HEK293T (cell line): ENCODE results near the gene SH3TC1.

Experiments used
- CTCF ChIA-PET: fragments of 350-600 bp; formaldehyde crosslinking; extraction: SDS; loops from one replicate; lab custom pipeline; 2021; ENCODE audit warnings: antibody characterized with exemption, inconsistent platforms; lab: Yijun Ruan, JAX
- POLR2A ChIA-PET: fragments of 350-600 bp; formaldehyde crosslinking; extraction: SDS; loops from one replicate; lab custom pipeline; 2020; ENCODE audit warnings: antibody characterized with exemption, inconsistent platforms; lab: Yijun Ruan, JAX
- DNase-seq: peaks from one replicate; pipeline ENCODE4 v3.0.0; 2012; ENCODE audit warnings: mixed read lengths; ENCODE audit errors: extremely low spot score
- ARNT ChIP-seq: fragments of 450-650 bp; IDR thresholded peaks from 2 replicates; pipeline ENCODE4 v1.6.1; 2017; ENCODE audit warnings: mild to moderate bottlenecking
- BHLHE40 ChIP-seq: fragments of 450-650 bp; IDR thresholded peaks from 2 replicates; pipeline ENCODE4 v1.6.1; 2016; ENCODE audit warnings: mild to moderate bottlenecking, moderate library complexity, borderline replicate concordance
- CTBP1 ChIP-seq: fragments of 450-650 bp; IDR thresholded peaks from 2 replicates; pipeline ENCODE4 v1.6.1; 2016; ENCODE audit warnings: borderline replicate concordance
- ELF4 ChIP-seq: fragments of 450-650 bp; IDR thresholded peaks from 2 replicates; pipeline ENCODE4 v1.6.1; 2017; ENCODE audit warnings: antibody characterized with exemption
- FOXA1 ChIP-seq: fragments of 450-650 bp; IDR thresholded peaks from 2 replicates; pipeline ENCODE4 v1.6.1; 2016; ENCODE audit warnings: mild to moderate bottlenecking
- FOXK2 ChIP-seq: fragments of 450-650 bp; IDR thresholded peaks from 2 replicates; pipeline ENCODE4 v1.6.1; 2016; ENCODE audit warnings: mild to moderate bottlenecking
- FOXM1 ChIP-seq: fragments of 450-650 bp; IDR thresholded peaks from 2 replicates; pipeline ENCODE4 v1.6.1; 2017; ENCODE audit warnings: mild to moderate bottlenecking, borderline replicate concordance
- HDGF ChIP-seq: fragments of 450-650 bp; IDR thresholded peaks from 2 replicates; pipeline ENCODE4 v1.6.1; 2017; ENCODE audit warnings: antibody characterized with exemption, borderline replicate concordance
- L3MBTL2 ChIP-seq: fragments of 450-650 bp; conservative IDR thresholded peaks from 2 replicates; pipeline ENCODE4 v1.6.1; 2016; ENCODE audit warnings: mild to moderate bottlenecking
- LEF1 ChIP-seq: fragments of 450-650 bp; IDR thresholded peaks from 2 replicates; pipeline ENCODE4 v1.6.1; 2017; ENCODE audit warnings: mild to moderate bottlenecking, borderline replicate concordance
- NFRKB ChIP-seq: fragments of 450-650 bp; IDR thresholded peaks from 2 replicates; pipeline ENCODE4 v1.6.1; 2016; ENCODE audit warnings: mild to moderate bottlenecking, moderate library complexity
- SP1 ChIP-seq: fragments of 450-650 bp; IDR thresholded peaks from 2 replicates; pipeline ENCODE4 v1.6.1; 2017
- SUZ12 ChIP-seq: fragments of 450-650 bp; IDR thresholded peaks from 2 replicates; pipeline ENCODE4 v1.6.1; 2016; ENCODE audit warnings: mild to moderate bottlenecking
- TARDBP ChIP-seq: fragments of 450-650 bp; IDR thresholded peaks from 2 replicates; pipeline ENCODE4 v1.6.1; 2016
- ZNF384 ChIP-seq: fragments of 450-650 bp; IDR thresholded peaks from 2 replicates; pipeline ENCODE4 v1.6.1; 2016
- TF ChIP-seq, protein P1 (sequence below): fragments of 450-650 bp; IDR thresholded peaks from 2 replicates; pipeline ENCODE4 v1.6.1; 2016

Gene SH3TC1

DNA sequence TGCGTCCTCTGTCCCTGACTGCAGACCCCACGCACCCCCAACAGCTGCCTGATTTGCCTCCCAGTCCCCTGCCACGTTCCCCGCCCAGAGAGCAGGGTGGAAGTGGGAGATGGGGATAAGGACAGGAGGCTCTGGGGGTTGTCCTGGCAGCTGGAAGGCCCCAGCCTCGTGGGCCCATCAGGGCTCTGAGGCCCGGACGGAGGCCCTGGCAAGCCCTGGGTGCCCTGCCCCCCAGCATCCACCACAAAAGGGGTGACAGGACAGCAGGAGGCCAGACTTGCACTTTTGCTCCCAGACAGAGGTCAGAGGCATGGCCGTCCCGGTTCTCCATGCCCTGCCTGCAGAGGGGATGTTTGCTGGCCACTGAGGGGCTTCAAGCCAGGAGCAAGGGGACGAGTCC lies 4.7 kb downstream of the SH3TC1 start:
- CTCF ChIA-PET = no interaction called here
- DNase-seq = no peak
- TF ChIP-seq ELF4 (no peak), HDGF (no peak), FOXM1 (no peak), SP1 (no peak), SUZ12 (no peak), CTBP1 (no peak), FOXA1 (no peak), BHLHE40 (no peak)
- TF ChIP-seq, protein P1, sequence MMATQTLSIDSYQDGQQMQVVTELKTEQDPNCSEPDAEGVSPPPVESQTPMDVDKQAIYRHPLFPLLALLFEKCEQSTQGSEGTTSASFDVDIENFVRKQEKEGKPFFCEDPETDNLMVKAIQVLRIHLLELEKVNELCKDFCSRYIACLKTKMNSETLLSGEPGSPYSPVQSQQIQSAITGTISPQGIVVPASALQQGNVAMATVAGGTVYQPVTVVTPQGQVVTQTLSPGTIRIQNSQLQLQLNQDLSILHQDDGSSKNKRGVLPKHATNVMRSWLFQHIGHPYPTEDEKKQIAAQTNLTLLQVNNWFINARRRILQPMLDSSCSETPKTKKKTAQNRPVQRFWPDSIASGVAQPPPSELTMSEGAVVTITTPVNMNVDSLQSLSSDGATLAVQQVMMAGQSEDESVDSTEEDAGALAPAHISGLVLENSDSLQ = no peak
- POLR2A ChIA-PET = no interaction called here

DNA sequence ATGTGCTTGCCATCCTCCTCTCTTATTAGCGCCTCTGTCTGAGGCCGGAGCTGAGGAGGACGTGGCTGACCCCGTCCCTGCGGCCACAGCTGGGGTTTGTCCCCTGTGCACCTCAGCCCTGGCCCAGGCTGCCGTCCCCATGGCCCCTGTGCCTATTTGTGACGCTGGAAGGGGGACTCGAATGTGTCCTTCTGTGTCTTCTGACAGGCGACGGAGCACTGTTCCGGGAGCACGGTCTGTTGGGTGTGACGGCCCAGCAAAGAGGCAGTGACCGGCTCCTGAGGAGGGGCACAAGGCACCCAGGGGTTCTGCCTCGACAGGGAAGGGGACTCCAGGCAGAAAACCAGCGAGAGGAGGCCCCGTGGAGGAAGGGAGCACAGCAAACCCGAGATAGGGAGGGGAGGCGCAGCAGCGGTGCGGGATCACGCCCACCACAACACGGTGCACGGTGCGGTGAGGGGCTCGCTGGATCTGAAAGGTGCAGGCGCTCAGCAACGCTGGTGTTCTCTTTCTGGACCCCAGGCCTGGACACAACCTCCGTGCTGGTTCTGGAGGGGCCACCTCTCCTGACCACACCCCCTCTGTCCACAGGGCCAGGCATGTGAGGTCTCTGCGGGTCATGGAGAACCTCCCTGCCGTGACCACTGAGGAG lies 5.6 kb downstream of the SH3TC1 start:
- DNase-seq = no peak
- no peak for TF ChIP-seq LEF1
- no peak for TF ChIP-seq L3MBTL2
- TF ChIP-seq TARDBP = no peak
- ChIA-PET POLR2A (no interaction called here), CTCF (no interaction called here)

DNA sequence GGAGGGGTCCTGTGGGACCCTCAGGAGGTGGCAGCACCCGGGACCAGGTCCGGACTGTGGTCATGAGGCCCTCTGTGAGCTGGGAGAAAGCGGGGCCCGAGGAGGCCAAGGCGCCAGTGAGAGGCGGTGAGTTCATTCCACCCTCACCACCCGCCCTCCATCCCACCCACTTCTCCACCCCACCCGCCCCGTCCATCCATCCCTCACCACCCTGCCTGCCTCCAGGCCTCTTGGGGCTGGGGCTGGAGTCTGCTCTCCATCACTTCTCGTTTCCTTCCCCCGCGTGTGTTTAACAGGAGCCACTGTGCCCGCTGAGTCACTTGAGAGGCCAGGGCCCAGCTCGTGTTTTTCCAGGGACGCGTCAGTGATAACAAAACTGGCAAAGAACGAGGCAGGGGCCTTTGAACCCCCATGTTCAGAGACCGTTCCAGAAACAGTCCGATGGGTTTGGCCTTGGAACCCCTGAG lies 6.2 kb downstream of the SH3TC1 start:
- no peak for DNase-seq
- CTCF ChIA-PET = no interaction called here
- TF ChIP-seq TARDBP (no peak), LEF1 (no peak), SP1 (no peak), L3MBTL2 (no peak), HDGF (no peak), SUZ12 (no peak), FOXM1 (no peak), CTBP1 (no peak), ELF4 (no peak)
- TF ChIP-seq, protein P1 = no peak
- POLR2A ChIA-PET = no interaction called here

DNA sequence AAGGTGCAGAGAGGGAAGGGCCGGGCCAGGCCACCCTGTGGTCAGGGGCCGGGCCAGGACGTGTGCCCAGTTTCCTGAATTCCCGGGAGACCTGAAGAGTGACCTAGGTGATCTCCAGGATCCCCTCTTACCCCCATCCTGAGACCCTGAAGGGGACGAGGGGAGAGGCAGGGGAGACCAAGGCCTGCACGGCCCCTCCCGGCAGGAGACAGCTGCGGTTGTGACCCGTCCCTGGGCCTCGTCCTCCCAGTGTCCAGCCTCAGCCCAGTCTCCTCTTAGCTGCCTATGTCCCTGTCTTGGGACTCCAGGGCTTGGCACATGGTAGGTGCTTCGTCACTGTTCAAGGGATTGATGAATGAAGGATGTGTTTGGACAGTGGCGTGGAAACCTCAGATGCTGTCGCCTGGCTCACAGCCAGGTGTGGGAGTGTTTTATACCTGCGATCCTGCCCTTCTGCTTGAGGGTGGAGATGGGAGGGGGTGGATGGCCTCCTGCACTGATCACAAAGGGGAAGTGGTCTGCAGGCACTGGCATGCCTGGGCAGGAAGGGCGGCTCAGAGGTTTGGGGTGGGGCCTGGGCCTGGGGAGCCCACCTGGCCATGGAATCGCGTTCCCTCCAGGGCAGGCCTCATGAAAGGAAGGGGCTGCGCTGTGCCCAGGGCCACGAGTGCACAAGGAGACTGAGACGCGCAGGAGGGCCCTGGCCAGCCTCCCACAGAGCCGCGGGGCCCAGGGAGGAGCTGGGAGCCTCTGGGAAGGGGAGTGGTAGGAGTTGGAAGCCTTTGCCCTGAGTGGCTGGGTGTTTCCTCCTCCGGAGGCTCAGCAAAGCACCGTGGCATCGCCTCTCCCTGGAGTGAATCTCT lies 6.9 kb downstream of the SH3TC1 start:
- CTCF ChIA-PET = interaction anchor here (1.1 kb wide), 1 partner anchor 36 kb away, joined by 3 read pairs; no protein-coding TSS in a partner anchor
- DNase-seq = no peak
- POLR2A ChIA-PET = no interaction called here
- no peak for TF ChIP-seq SUZ12
- TF ChIP-seq, protein P1 = no peak
- TF ChIP-seq CTBP1 = no peak
- no peak for TF ChIP-seq LEF1
- TF ChIP-seq ELF4 = no peak
- TF ChIP-seq FOXK2 = no peak
- no peak for TF ChIP-seq ARNT
- TF ChIP-seq HDGF = no peak
- TF ChIP-seq ZNF384 = no peak

DNA sequence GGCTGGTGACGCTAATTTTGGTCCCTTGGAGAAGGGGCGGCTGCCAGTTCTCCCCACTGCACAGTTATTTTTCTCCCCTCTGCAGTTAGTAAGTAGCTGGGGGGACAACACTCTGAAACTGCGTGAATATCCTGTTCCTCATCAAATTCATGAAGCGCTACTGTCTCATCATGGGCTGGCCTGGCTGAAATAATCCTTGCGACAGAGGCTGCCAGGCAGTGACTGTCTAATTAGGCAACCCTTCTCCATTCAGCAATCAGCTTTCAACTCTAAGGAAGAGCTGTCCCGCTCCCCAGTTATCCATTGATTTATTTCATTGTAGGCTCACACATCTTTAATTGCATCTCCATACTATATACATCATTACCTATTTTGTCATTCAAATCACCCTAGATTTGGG lies 8.2 kb downstream of the SH3TC1 start:
- TF ChIP-seq FOXA1 (no peak), FOXK2 (no peak), HDGF (no peak), LEF1 (no peak), ELF4 (no peak), BHLHE40 (no peak), ARNT (no peak), CTBP1 (no peak), SUZ12 (no peak), FOXM1 (no peak), L3MBTL2 (no peak)
- TF ChIP-seq, protein P1 = no peak
- ChIA-PET CTCF (no interaction called here), POLR2A (no interaction called here)
- DNase-seq = no peak

DNA sequence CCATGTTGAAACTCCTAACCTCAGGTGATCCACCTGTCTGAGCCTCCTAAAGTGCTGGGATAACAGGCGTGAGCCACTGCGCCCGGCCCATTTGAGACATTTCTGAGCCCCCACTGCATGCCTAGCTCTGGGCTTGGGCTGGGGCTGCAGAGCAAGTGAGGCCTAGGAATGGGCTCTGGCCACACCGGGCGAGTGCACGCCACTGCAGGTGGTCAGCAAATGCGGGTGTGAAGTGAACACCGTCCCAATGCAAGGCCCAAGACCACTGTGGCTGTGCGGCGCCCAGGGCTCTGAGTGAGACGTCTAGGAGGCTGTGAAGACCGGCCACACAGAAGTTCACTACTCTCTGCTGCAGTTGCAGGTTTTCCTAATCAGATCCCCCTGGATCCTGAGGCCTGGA lies 9.5 kb downstream of the SH3TC1 start:
- ChIA-PET CTCF (no interaction called here), POLR2A (no interaction called here)
- no peak for DNase-seq
- TF ChIP-seq ZNF384 = no peak
- TF ChIP-seq HDGF = no peak
- TF ChIP-seq, protein P1 = no peak
- TF ChIP-seq FOXM1 = no peak
- no peak for TF ChIP-seq FOXA1
- TF ChIP-seq NFRKB = no peak
- TF ChIP-seq SP1 = no peak
